ENCODE measurements around the gene DNAL1. TPM values are rescaled to one million over a fixed set of nuclear protein-coding genes. Genes with fewer than 3 reads are reported as not detected.
"Not testable (repeated sequence)": the region's sequence is repeated elsewhere in the genome, so short reads cannot be mapped to it uniquely, and the experiment has no call there.

The DNAL1 gene
- total and polyA plus RNA-seq, 8 donors = 14.6 to 19.5 (median 17.0) TPM

GRCh38 chr14:73695997-73696396 is 51.2 kb downstream of the DNAL1 start:
- no peaks in the 10 kb centered on the region for H3K4me1 ChIP-seq
- intact Hi-C loops (cut with DNase I) = no loop called here
- H3K27me3 ChIP-seq = no peaks in the 10 kb centered on the region
- no peak for DNase-seq
- peaks cover 0 to 23% of the 10 kb centered on the region in 2 donors for H3K36me3 ChIP-seq
- H3K27ac ChIP-seq = no peak overlapping the region
- no peaks in the 10 kb centered on the region for H3K9me3 ChIP-seq
- TF ChIP-seq CTCF (IDR thresholded peaks at IDR 0.05) = no peak
- no peak overlapping the region for H3K4me3 ChIP-seq
- no peak for ATAC-seq

- no peak for ATAC-seq
- TF ChIP-seq CTCF (IDR thresholded peaks at IDR 0.05) = no peak
These were observed 51.9 kb downstream of the DNAL1 start for GRCh38 chr14:73696466-73697400.

GRCh38 chr14:73700325-73700724 is 55.5 kb downstream of the DNAL1 start:
- no peaks in the 10 kb centered on the region for H3K4me1 ChIP-seq
- no peak overlapping the region for H3K27ac ChIP-seq
- DNase-seq (no peak), ATAC-seq (no peak)
- intact Hi-C loops (cut with DNase I) = no loop called here
- H3K27me3 ChIP-seq = no peaks in the 10 kb centered on the region
- no peaks in the 10 kb centered on the region for H3K9me3 ChIP-seq
- TF ChIP-seq CTCF (IDR thresholded peaks at IDR 0.05) = no peak
- peaks cover 0 to 1% of the 10 kb centered on the region in 2 donors for H3K36me3 ChIP-seq
- H3K4me3 ChIP-seq = no peak overlapping the region

More at GRCh38 chr14:73696466-73697400, 51.9 kb downstream of the DNAL1 start:
- Histone ChIP-seq H3K4me3 (no peak overlapping the region), H3K27ac (no peak overlapping the region), H3K27me3 (no peaks in the 10 kb centered on the region), H3K4me1 (no peaks in the 10 kb centered on the region), H3K36me3 (peaks cover 0 to 17% of the 10 kb centered on the region in 2 donors), H3K9me3 (no peaks in the 10 kb centered on the region)
- DNase-seq = no peak
- intact Hi-C loops (cut with DNase I) = no loop called here

- H3K27ac ChIP-seq; H3K4me3 ChIP-seq; ATAC-seq; DNase-seq; H3K36me3 ChIP-seq; H3K9me3 ChIP-seq; intact Hi-C loops (cut with DNase I): not testable (repeated sequence)
- H3K4me1 ChIP-seq = peaks cover 4 to 20% of the 10 kb centered on the region in 2 donors
- H3K27me3 ChIP-seq = peaks cover 0 to 13% of the 10 kb centered on the region in 2 donors
These were observed 63.3 kb downstream of the DNAL1 start for GRCh38 chr14:73708076-73708475.

GRCh38 chr14:73709904-73710469 is 65.2 kb downstream of the DNAL1 start:
- ATAC-seq = no peak
- intact Hi-C loops (cut with DNase I) = no loop called here
- no peak for TF ChIP-seq CTCF (IDR thresholded peaks at IDR 0.05)

More at GRCh38 chr14:73709904-73710469, 65.2 kb downstream of the DNAL1 start:
- Histone ChIP-seq H3K4me3 (no peak overlapping the region), H3K9me3 (no peaks in the 10 kb centered on the region), H3K36me3 (no peaks in the 10 kb centered on the region), H3K4me1 (peaks cover 8 to 33% of the 10 kb centered on the region in 2 donors), H3K27me3 (peaks cover 0 to 16% of the 10 kb centered on the region in 2 donors), H3K27ac (no peak overlapping the region)
- DNase-seq = no peak
